ENCODE measurements around the gene MYOZ2.

The MYOZ2 gene

DNA sequence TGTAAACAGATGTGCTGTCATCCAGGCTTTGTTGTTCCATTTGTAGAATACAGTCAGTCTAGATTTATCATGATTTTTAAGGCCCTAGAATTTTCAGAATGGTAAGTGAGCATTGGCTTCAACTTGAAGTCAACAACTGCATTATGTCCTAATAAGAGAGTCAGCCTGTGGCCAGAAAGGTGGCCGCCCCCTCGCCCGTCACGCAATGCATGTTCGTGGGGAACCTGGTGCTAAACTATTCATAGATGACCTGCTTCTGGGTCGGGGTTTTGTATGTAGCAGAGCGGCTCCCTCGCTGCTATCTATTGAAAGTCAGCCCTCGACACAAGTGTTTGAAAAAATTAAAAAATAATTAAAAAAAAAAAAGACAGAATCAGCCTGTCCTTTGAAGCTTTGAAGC, 101.6 kb downstream of the MYOZ2 start:
- no peak for DNase-seq (ENCODE audit: low read depth in 2 of 2, low spot score in 1 of 2)

All from stimulated activated CD8-positive, alpha-beta memory T cell treated with anti-CD3 and anti-CD28 coated beads, Interleukin-4, amount 100 ng/mL, for 1 hour (primary cell).